NB4 (cell line): ENCODE data around the gene SEMA6A.

Experiments
- CTCF ChIP-seq: IDR thresholded peaks from one replicate; pipeline ENCODE4 v1.5.1; 2012; ENCODE audit warnings: low read depth, low read length
- MAX ChIP-seq: IDR thresholded peaks from 2 replicates; pipeline ENCODE4 v1.6.1; 2011; ENCODE audit warnings: low read depth, low read length
- MYC ChIP-seq: IDR thresholded peaks from 2 replicates; pipeline ENCODE4 v1.6.1; 2011; ENCODE audit warnings: low read depth, low read length
- POLR2A ChIP-seq: IDR thresholded peaks from 2 replicates; pipeline ENCODE4 v1.6.1; 2011; ENCODE audit warnings: mild to moderate bottlenecking; ENCODE audit not compliant: insufficient read length; ENCODE audit errors: extremely low read depth

GRCh38 chr5:116522356-116523136 is 52.1 kb downstream of the SEMA6A start:
- TF ChIP-seq CTCF: no peak
- no peak for TF ChIP-seq POLR2A
- no peak for TF ChIP-seq MYC
- no peak for TF ChIP-seq MAX
